ENCODE measurements around the gene L3MBTL3.

L3MBTL3 gene

DNA sequence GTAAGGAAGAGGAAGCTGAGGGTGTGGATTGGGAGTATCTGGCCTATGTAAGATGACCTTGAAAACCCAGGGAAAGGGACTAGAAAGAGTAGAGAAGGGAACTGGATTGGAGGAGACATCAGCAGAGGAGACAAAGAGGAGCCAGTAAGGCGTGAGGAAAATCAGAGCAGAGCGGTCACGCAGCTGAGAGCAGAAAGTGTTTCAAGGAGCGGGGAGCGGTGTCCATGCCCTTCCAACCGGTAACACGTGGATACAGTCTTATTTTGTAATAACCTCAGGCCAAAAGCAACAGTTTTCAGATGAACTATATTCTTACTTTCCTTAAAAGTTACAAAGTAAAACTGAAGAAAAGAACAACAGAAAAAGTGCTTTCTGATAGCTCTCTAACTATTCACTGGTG lies 36.3 kb downstream of the L3MBTL3 start:
- Histone ChIP-seq H3K4me3 (ENCODE audit: low read length) (no peak overlapping the region), H3K4me1 (ENCODE audit: control insufficient read depth, low read depth, low read length) (no peaks in the 10 kb centered on the region), H3K9ac (ENCODE audit: low read length) (no peak overlapping the region), H3K36me3 (ENCODE audit: control insufficient read depth, low read depth, low read length) (peaks cover 22% of the 10 kb centered on the region), H3K27me3 (ENCODE audit: control insufficient read depth, insufficient read depth, low read length) (no peaks in the 10 kb centered on the region), H3K27ac (ENCODE audit: low read length) (no peak overlapping the region), H3K9me3 (ENCODE audit: control insufficient read depth, low read depth, low read length) (no peaks in the 10 kb centered on the region)

DNA sequence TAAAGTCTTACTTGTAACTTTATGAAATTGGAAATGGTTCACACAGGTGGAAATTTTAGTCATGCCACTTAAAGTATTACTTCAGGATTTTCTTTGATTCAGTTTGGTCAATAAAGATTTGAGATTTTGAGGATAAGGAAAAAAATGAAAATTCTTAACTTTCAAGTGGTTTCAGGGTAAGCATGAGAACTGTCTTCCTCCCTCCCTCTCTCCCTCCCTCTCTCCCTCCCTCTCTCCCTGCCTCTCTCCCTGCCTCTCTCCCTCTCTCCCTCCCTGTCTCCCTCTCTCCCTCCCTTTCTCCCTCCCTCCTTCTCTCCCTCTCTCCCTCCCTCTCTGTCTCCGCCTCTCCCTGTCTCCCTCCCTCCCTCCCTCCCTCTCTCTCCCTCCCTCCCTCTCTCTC lies 36.9 kb downstream of the L3MBTL3 start:
- no peaks in the 10 kb centered on the region for H3K27me3 ChIP-seq (ENCODE audit: control insufficient read depth, insufficient read depth, low read length)
- no peak overlapping the region for H3K27ac ChIP-seq (ENCODE audit: low read length)
- peaks cover 22% of the 10 kb centered on the region for H3K36me3 ChIP-seq (ENCODE audit: control insufficient read depth, low read depth, low read length)
- H3K9ac ChIP-seq (ENCODE audit: low read length) = no peak overlapping the region
- no peaks in the 10 kb centered on the region for H3K4me1 ChIP-seq (ENCODE audit: control insufficient read depth, low read depth, low read length)
- H3K9me3 ChIP-seq (ENCODE audit: control insufficient read depth, low read depth, low read length) = no peaks in the 10 kb centered on the region
- no peak overlapping the region for H3K4me3 ChIP-seq (ENCODE audit: low read length)

DNA sequence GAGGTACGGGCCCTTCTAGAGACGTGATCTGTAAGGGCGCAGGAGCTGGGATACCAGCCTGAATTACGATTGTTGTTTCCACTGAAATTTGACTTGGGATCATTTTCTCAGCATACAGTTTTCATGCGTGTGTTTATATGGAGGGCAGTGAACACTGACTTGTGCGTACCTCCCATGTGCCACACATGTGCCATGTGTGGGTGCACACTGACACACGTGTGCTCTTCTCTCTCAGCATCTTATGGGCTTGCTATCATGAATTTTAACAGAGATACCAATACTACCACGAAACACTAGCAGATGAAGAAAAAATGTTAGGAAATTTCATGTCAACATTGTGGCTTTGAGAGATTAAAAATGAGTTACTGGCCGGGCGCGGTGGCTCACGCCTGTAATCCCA lies 39.1 kb downstream of the L3MBTL3 start:
- H3K9ac ChIP-seq (ENCODE audit: low read length) = no peak overlapping the region
- no peaks in the 10 kb centered on the region for H3K27me3 ChIP-seq (ENCODE audit: control insufficient read depth, insufficient read depth, low read length)
- peaks cover 16% of the 10 kb centered on the region for H3K36me3 ChIP-seq (ENCODE audit: control insufficient read depth, low read depth, low read length)
- H3K4me3 ChIP-seq (ENCODE audit: low read length) = no peak overlapping the region
- no peaks in the 10 kb centered on the region for H3K4me1 ChIP-seq (ENCODE audit: control insufficient read depth, low read depth, low read length)
- H3K9me3 ChIP-seq (ENCODE audit: control insufficient read depth, low read depth, low read length) = no peaks in the 10 kb centered on the region
- H3K27ac ChIP-seq (ENCODE audit: low read length) = no peak overlapping the region

DNA sequence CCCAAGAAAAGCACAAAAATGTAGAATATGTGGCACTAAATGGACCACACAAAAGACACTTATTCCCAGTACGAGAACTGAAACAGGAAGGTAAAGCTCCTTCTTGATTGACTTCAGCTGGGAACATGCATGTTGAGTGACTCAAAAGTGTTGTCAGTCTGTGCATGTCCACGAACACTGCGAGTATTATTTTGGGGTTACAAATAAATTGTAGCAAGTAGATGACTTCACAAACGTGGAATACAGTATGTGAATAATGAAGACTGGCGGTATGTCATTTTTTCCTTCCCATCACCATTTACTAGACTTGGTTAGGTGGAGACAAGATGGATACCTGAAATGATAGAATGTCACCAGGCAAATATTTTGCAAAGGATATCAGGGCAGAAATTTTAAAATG lies 45.4 kb downstream of the L3MBTL3 start:
- Histone ChIP-seq H3K36me3 (ENCODE audit: control insufficient read depth, low read depth, low read length) (peaks cover 16% of the 10 kb centered on the region), H3K27me3 (ENCODE audit: control insufficient read depth, insufficient read depth, low read length) (no peaks in the 10 kb centered on the region), H3K4me1 (ENCODE audit: control insufficient read depth, low read depth, low read length) (no peaks in the 10 kb centered on the region), H3K4me3 (ENCODE audit: low read length) (no peak overlapping the region), H3K9me3 (ENCODE audit: control insufficient read depth, low read depth, low read length) (no peaks in the 10 kb centered on the region), H3K9ac (ENCODE audit: low read length) (no peak overlapping the region), H3K27ac (ENCODE audit: low read length) (no peak overlapping the region)

DNA sequence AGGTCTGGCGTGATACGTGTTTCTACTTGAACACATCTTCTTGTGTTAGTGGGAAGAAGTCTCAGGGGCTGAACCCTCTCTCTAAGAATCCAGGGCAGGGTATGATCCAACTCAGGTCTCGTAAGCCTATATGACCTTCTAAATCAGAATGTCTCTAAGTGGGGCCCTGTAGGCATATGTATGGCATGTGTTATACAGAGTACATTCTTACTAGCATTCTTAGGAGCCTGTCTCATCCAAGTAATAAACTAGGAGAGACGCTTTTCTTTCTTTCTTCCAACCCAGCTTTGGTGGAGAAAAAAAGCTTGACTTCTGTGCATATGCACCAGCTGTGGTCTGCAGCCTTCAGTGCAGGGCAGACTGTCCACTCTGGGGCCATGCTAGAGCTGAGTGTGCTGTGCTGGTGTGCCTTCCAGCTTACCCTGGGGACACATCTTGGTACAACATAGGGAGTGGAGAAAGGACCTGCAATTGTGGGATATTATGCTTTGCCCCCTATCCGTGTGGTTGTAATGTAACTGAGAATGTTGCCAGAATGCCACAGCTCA lies 47.3 kb downstream of the L3MBTL3 start:
- Histone ChIP-seq H3K9ac (ENCODE audit: low read length) (no peak overlapping the region), H3K9me3 (ENCODE audit: control insufficient read depth, low read depth, low read length) (no peaks in the 10 kb centered on the region), H3K27ac (ENCODE audit: low read length) (no peak overlapping the region), H3K4me1 (ENCODE audit: control insufficient read depth, low read depth, low read length) (no peaks in the 10 kb centered on the region), H3K4me3 (ENCODE audit: low read length) (no peak overlapping the region), H3K27me3 (ENCODE audit: control insufficient read depth, insufficient read depth, low read length) (no peaks in the 10 kb centered on the region), H3K36me3 (ENCODE audit: control insufficient read depth, low read depth, low read length) (peaks cover 20% of the 10 kb centered on the region)

- Histone ChIP-seq H3K9me3 (ENCODE audit: control insufficient read depth, low read depth, low read length) (no peaks in the 10 kb centered on the region), H3K9ac (ENCODE audit: low read length) (no peak overlapping the region), H3K4me1 (ENCODE audit: control insufficient read depth, low read depth, low read length) (no peaks in the 10 kb centered on the region), H3K27ac (ENCODE audit: low read length) (no peak overlapping the region), H3K27me3 (ENCODE audit: control insufficient read depth, insufficient read depth, low read length) (no peaks in the 10 kb centered on the region), H3K4me3 (ENCODE audit: low read length) (no peak overlapping the region), H3K36me3 (ENCODE audit: control insufficient read depth, low read depth, low read length) (peaks cover 17% of the 10 kb centered on the region)
Observed at GRCh38 chr6:130069485-130069884, 51.1 kb downstream of the L3MBTL3 start.

DNA sequence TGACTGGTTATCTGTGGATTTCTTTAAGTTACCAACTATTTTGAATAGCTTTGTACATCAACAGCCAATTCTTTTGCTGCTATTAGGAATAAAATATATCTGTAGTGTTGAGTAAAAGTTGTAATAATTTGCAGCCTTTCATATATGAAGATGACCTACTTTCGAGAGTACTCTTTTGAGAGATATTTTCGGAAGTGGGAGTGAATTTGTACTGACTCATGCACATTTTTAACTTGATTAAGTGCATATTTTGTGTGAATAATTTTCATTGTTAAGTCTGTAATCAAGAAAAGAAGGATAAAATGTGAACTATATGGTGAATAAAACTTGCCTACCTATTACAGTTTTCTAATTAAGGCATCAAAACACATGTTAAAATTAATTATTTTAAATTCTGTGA lies 51.9 kb downstream of the L3MBTL3 start:
- H3K4me1 ChIP-seq (ENCODE audit: control insufficient read depth, low read depth, low read length) = no peaks in the 10 kb centered on the region
- peaks cover 17% of the 10 kb centered on the region for H3K36me3 ChIP-seq (ENCODE audit: control insufficient read depth, low read depth, low read length)
- no peak overlapping the region for H3K4me3 ChIP-seq (ENCODE audit: low read length)
- H3K27ac ChIP-seq (ENCODE audit: low read length) = no peak overlapping the region
- H3K9me3 ChIP-seq (ENCODE audit: control insufficient read depth, low read depth, low read length) = no peaks in the 10 kb centered on the region
- no peak overlapping the region for H3K9ac ChIP-seq (ENCODE audit: low read length)
- H3K27me3 ChIP-seq (ENCODE audit: control insufficient read depth, insufficient read depth, low read length) = no peaks in the 10 kb centered on the region

GRCh38 chr6:130070792-130071191 lies 52.4 kb downstream of the L3MBTL3 start:
- Histone ChIP-seq H3K4me3 (ENCODE audit: low read length) (no peak overlapping the region), H3K27ac (ENCODE audit: low read length) (no peak overlapping the region), H3K36me3 (ENCODE audit: control insufficient read depth, low read depth, low read length) (peaks cover 17% of the 10 kb centered on the region), H3K4me1 (ENCODE audit: control insufficient read depth, low read depth, low read length) (no peaks in the 10 kb centered on the region), H3K27me3 (ENCODE audit: control insufficient read depth, insufficient read depth, low read length) (no peaks in the 10 kb centered on the region), H3K9ac (ENCODE audit: low read length) (no peak overlapping the region), H3K9me3 (ENCODE audit: control insufficient read depth, low read depth, low read length) (no peaks in the 10 kb centered on the region)

- Histone ChIP-seq H3K9me3 (ENCODE audit: control insufficient read depth, low read depth, low read length) (no peaks in the 10 kb centered on the region), H3K36me3 (ENCODE audit: control insufficient read depth, low read depth, low read length) (peaks cover 4% of the 10 kb centered on the region)
Observed at GRCh38 chr6:130075879-130076460, 57.6 kb downstream of the L3MBTL3 start.

GRCh38 chr6:130076512-130076911 lies 58.1 kb downstream of the L3MBTL3 start:
- no peaks in the 10 kb centered on the region for H3K27me3 ChIP-seq (ENCODE audit: control insufficient read depth, insufficient read depth, low read length)
- H3K9me3 ChIP-seq (ENCODE audit: control insufficient read depth, low read depth, low read length) = no peaks in the 10 kb centered on the region
- peaks cover 7% of the 10 kb centered on the region for H3K4me1 ChIP-seq (ENCODE audit: control insufficient read depth, low read depth, low read length)
- H3K4me3 ChIP-seq (ENCODE audit: low read length) = no peak overlapping the region
- H3K27ac ChIP-seq (ENCODE audit: low read length) = no peak overlapping the region
- H3K36me3 ChIP-seq (ENCODE audit: control insufficient read depth, low read depth, low read length) = no peaks in the 10 kb centered on the region
- no peak overlapping the region for H3K9ac ChIP-seq (ENCODE audit: low read length)

More at GRCh38 chr6:130075879-130076460, 57.6 kb downstream of the L3MBTL3 start:
- H3K9ac ChIP-seq (ENCODE audit: low read length) = no peak overlapping the region
- H3K27me3 ChIP-seq (ENCODE audit: control insufficient read depth, insufficient read depth, low read length) = no peaks in the 10 kb centered on the region
- H3K4me3 ChIP-seq (ENCODE audit: low read length) = no peak overlapping the region
- peaks cover 7% of the 10 kb centered on the region for H3K4me1 ChIP-seq (ENCODE audit: control insufficient read depth, low read depth, low read length)
- no peak overlapping the region for H3K27ac ChIP-seq (ENCODE audit: low read length)

- no peaks in the 10 kb centered on the region for H3K4me1 ChIP-seq (ENCODE audit: control insufficient read depth, low read depth, low read length)
- no peak overlapping the region for H3K4me3 ChIP-seq (ENCODE audit: low read length)
- H3K9me3 ChIP-seq (ENCODE audit: control insufficient read depth, low read depth, low read length) = no peaks in the 10 kb centered on the region
- H3K27me3 ChIP-seq (ENCODE audit: control insufficient read depth, insufficient read depth, low read length) = no peaks in the 10 kb centered on the region
- H3K36me3 ChIP-seq (ENCODE audit: control insufficient read depth, low read depth, low read length) = peaks cover 4% of the 10 kb centered on the region
- no peak overlapping the region for H3K9ac ChIP-seq (ENCODE audit: low read length)
- H3K27ac ChIP-seq (ENCODE audit: low read length) = no peak overlapping the region
Observed at GRCh38 chr6:130090796-130091195, 72.4 kb downstream of the L3MBTL3 start.

GRCh38 chr6:130093546-130093945 lies 75.2 kb downstream of the L3MBTL3 start:
- Histone ChIP-seq H3K4me1 (ENCODE audit: control insufficient read depth, low read depth, low read length) (no peaks in the 10 kb centered on the region), H3K27me3 (ENCODE audit: control insufficient read depth, insufficient read depth, low read length) (no peaks in the 10 kb centered on the region), H3K27ac (ENCODE audit: low read length) (no peak overlapping the region), H3K9ac (ENCODE audit: low read length) (no peak overlapping the region), H3K36me3 (ENCODE audit: control insufficient read depth, low read depth, low read length) (peaks cover 4% of the 10 kb centered on the region), H3K4me3 (ENCODE audit: low read length) (no peak overlapping the region), H3K9me3 (ENCODE audit: control insufficient read depth, low read depth, low read length) (no peaks in the 10 kb centered on the region)
